ENCODE measurements around the gene PCDH10. TPM values are rescaled to one million over a fixed set of nuclear protein-coding genes. Genes with fewer than 3 reads are reported as not detected.

Gene PCDH10
- total RNA-seq, 1 donor from 2014 or later: not detected

DNA sequence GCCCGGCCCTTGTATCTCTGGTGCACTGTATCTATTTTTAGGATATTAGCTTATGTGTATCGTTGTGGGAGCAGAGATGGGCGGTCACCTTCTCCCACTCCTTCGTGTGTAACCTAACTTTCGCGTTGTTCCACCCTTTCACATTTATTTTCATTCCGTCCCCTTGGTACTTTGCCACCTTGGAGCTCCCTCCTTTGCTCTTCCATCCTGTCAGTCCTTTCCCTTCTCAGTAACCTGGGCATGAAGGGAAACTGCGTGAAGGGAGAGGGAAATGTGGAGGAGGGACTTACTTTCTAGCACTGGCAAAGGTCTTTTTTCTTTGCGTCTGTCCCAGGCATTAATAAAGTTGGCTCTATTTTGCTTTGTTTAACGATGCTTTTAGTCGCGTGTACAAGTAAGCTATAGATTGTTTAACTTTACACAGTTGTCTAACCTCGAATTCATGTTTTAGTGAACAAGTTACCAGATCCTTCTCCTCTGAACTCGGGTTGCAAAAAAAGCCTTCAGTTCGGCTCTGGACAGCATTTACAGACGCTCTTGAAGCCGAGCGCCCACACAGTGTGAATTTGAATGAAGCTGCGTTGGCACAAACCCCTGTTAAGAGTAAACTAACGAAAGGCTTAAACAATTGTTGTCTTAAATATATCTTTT lies 3.9 kb downstream of the PCDH10 start:
- no peak for DNase-seq (ENCODE audit: low spot score)
- intact Hi-C loops (cut with micrococcal nuclease): no loop called here
- H3K4me1 Mint-ChIP-seq (ENCODE audit: low read depth): peaks cover 22% of the 10 kb centered on the region
- H3K27ac Mint-ChIP-seq: peak overlapping the region; percentile 83
- H3K36me3 Mint-ChIP-seq (ENCODE audit: low read depth): no peaks in the 10 kb centered on the region
- no peaks in the 10 kb centered on the region for H3K9me3 Mint-ChIP-seq
- H3K27me3 Mint-ChIP-seq (ENCODE audit: insufficient read depth): peaks cover 40% of the 10 kb centered on the region
- no peak overlapping the region for H3K4me3 Mint-ChIP-seq

DNA sequence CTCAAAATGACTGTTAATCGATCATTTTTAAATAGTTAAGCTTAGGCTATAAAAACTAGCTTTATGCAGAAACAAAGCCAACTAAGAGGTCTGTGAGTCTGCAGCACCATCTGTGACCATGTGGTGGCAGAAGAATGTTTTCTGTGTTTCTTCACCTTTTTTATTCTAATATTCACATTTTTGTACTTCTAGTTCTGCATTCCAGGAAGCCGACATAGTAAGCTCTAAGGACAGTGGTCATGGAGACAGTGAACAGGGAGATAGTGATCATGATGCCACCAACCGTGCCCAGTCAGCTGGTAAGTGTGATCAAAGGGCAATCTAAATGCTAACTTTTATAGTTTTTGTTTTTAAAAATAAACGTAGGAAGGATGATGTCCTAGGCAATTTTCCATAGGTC lies 5.6 kb downstream of the PCDH10 start:
- no peak for DNase-seq (ENCODE audit: low spot score)
- intact Hi-C loops (cut with micrococcal nuclease): no loop called here
- peaks cover 24% of the 10 kb centered on the region for H3K27me3 Mint-ChIP-seq (ENCODE audit: insufficient read depth)
- no peaks in the 10 kb centered on the region for H3K36me3 Mint-ChIP-seq (ENCODE audit: low read depth)
- no peak overlapping the region for H3K27ac Mint-ChIP-seq
- H3K9me3 Mint-ChIP-seq: no peaks in the 10 kb centered on the region
- peaks cover 8% of the 10 kb centered on the region for H3K4me1 Mint-ChIP-seq (ENCODE audit: low read depth)
- no peak overlapping the region for H3K4me3 Mint-ChIP-seq

DNA sequence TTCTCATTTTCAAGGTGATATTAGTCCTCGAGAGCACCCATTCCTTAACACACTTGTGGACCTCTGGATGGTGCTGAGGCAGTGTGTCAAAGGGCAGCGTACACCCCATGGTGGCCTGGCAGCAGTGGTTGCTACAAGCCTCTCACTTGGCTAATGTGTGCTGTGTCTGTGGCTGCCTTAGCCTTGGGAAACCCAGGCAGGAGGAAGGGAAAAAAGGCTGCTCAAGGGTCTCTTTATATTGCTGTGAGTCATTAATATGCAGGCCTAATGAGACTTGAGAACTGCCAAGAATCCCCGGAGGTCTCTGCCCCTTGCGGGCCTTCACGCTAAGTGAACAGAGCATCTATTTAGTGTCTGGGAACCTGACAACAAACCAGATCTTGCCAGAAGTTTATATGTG lies 7.0 kb downstream of the PCDH10 start:
- H3K4me1 Mint-ChIP-seq (ENCODE audit: low read depth): peaks cover 8% of the 10 kb centered on the region
- no peak for DNase-seq (ENCODE audit: low spot score)
- intact Hi-C loops (cut with micrococcal nuclease): no loop called here
- H3K36me3 Mint-ChIP-seq (ENCODE audit: low read depth): no peaks in the 10 kb centered on the region
- H3K9me3 Mint-ChIP-seq: no peaks in the 10 kb centered on the region
- no peak overlapping the region for H3K4me3 Mint-ChIP-seq
- no peak overlapping the region for H3K27ac Mint-ChIP-seq
- peaks cover 15% of the 10 kb centered on the region for H3K27me3 Mint-ChIP-seq (ENCODE audit: insufficient read depth)

DNA sequence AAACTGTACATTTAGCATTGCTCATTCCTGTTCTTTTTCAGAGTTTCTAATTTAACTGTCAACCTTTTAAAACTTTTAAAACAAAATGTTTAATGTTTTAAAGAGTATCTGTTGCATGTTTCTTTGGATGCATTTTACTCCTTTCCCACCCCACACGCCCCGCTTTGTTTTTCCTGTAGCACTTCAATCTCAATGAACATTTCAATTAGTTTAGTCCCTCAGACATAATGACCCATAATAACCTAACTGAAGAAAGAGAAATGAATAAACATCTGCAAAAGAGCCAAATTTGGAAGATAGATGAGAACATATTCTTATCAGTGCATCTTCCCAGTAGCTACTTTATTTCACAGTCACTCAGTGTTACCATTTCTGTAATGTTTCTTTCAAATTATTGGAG lies 7.5 kb downstream of the PCDH10 start:
- H3K4me1 Mint-ChIP-seq (ENCODE audit: low read depth): peaks cover 8% of the 10 kb centered on the region
- no peak overlapping the region for H3K4me3 Mint-ChIP-seq
- H3K27ac Mint-ChIP-seq: no peak overlapping the region
- intact Hi-C loops (cut with micrococcal nuclease): no loop called here
- no peaks in the 10 kb centered on the region for H3K36me3 Mint-ChIP-seq (ENCODE audit: low read depth)
- H3K27me3 Mint-ChIP-seq (ENCODE audit: insufficient read depth): peaks cover 15% of the 10 kb centered on the region
- DNase-seq (ENCODE audit: low spot score): no peak
- H3K9me3 Mint-ChIP-seq: no peaks in the 10 kb centered on the region

DNA sequence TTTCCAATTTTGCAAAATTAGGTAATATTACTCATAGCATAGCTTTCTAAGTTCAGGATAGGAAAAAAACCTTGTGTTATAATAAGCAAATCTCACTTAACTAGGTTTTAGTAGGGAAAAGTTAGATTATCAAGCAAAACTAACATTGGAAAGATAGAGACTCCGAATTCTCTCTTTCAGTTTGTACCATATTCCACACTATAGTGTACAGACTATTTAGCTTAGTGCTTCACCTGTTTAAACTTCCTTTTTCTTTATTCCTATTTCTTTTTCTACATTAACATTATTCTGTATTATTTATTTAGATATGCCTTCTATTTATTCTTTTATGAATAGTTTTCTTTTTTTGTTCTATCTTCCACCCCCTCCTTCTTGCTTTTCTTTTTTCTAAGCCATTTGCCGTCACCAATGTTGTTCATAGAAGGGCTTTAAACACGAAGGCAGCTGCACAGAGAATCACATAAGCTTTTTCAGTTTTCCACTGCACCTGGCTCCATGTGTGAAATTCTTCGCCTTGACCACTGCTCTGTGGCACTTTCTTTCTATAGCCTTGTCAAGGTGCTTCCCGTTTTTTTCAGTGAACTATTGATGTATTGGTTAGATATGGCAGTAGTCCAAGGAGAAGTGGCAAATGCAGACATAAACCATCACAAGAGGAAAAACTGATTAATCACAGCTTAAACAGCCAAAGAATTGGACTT lies 8.5 kb downstream of the PCDH10 start:
- intact Hi-C loops (cut with micrococcal nuclease): no loop called here
- no peak overlapping the region for H3K4me3 Mint-ChIP-seq
- no peaks in the 10 kb centered on the region for H3K36me3 Mint-ChIP-seq (ENCODE audit: low read depth)
- no peak for DNase-seq (ENCODE audit: low spot score)
- H3K9me3 Mint-ChIP-seq: no peaks in the 10 kb centered on the region
- peaks cover 9% of the 10 kb centered on the region for H3K27me3 Mint-ChIP-seq (ENCODE audit: insufficient read depth)
- peaks cover 5% of the 10 kb centered on the region for H3K4me1 Mint-ChIP-seq (ENCODE audit: low read depth)
- no peak overlapping the region for H3K27ac Mint-ChIP-seq

DNA sequence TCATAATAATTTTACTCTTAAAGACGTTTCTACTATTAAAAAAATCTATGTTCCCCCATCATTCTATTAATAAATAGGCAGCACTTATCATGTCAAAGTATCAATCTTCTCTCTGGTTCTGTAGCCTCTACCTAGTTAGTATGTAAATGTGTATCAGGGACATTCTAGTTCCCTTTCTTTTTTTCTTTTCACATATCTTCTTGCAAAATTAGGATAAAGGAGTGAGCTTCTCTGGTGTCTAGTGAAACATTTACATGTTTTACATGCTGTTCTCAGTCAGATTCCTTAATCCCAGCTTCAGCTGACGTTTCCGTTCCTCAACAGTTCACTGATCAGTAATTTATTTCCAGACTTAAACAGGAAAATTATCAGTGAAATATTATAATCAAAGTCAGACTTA lies 11.8 kb downstream of the PCDH10 start:
- no peaks in the 10 kb centered on the region for H3K36me3 Mint-ChIP-seq (ENCODE audit: low read depth)
- intact Hi-C loops (cut with micrococcal nuclease): no loop called here
- H3K4me3 Mint-ChIP-seq: no peak overlapping the region
- H3K4me1 Mint-ChIP-seq (ENCODE audit: low read depth): no peaks in the 10 kb centered on the region
- peaks cover 3% of the 10 kb centered on the region for H3K27me3 Mint-ChIP-seq (ENCODE audit: insufficient read depth)
- no peak overlapping the region for H3K27ac Mint-ChIP-seq
- DNase-seq (ENCODE audit: low spot score): no peak
- no peaks in the 10 kb centered on the region for H3K9me3 Mint-ChIP-seq

DNA sequence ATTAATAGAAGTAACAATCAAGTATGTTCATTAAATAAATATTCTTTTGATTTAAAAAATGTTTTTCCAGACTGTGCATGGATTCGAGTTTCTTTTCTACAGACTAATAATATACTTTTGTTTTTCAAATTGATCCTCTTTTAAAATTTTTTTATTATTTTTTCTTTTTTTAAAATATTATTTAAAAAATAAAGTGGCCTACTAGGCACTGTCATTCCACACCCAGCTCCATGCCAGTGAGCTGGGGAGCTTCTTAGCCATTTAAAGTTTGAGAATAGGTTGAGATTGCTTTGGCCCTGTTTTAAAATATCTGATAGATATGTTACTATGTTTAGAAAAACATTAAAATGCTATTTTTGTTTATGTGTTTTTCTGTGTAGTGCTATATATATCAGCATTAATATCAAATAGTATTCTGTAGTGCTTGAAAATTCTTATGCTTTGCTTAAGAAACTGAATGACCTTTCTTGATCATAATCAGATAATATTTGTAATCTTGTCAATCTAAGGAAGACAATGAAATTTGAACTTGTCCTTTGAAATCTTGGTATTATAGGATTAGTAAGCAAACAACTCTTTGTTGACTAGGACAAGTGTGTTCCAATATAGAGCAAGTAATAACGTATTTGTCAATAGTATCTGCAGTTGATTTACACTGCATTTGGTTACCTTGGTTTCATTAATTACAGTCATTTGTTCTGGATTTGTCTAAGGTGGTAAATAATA lies 12.6 kb downstream of the PCDH10 start:
- no peaks in the 10 kb centered on the region for H3K4me1 Mint-ChIP-seq (ENCODE audit: low read depth)
- H3K4me3 Mint-ChIP-seq: no peak overlapping the region
- H3K27ac Mint-ChIP-seq: no peak overlapping the region
- intact Hi-C loops (cut with micrococcal nuclease): no loop called here
- no peaks in the 10 kb centered on the region for H3K9me3 Mint-ChIP-seq
- no peaks in the 10 kb centered on the region for H3K36me3 Mint-ChIP-seq (ENCODE audit: low read depth)
- peaks cover 3% of the 10 kb centered on the region for H3K27me3 Mint-ChIP-seq (ENCODE audit: insufficient read depth)
- DNase-seq (ENCODE audit: low spot score): no peak

DNA sequence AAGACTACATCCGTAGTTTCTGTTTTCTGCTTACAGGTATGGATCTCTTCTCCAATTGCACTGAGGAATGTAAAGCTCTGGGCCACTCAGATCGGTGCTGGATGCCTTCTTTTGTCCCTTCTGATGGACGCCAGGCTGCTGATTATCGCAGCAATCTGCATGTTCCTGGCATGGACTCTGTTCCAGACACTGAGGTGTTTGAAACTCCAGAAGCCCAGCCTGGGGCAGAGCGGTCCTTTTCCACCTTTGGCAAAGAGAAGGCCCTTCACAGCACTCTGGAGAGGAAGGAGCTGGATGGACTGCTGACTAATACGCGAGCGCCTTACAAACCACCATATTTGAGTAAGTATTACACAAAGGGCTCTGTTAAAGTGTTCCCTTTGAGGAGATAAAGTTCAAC lies 13.8 kb downstream of the PCDH10 start:
- Mint-ChIP-seq H3K4me3 (no peak overlapping the region), H3K27me3 (ENCODE audit: insufficient read depth) (no peaks in the 10 kb centered on the region), H3K4me1 (ENCODE audit: low read depth) (no peaks in the 10 kb centered on the region), H3K9me3 (no peaks in the 10 kb centered on the region), H3K27ac (no peak overlapping the region), H3K36me3 (ENCODE audit: low read depth) (no peaks in the 10 kb centered on the region)
- intact Hi-C loops (cut with micrococcal nuclease): no loop called here
- no peak for DNase-seq (ENCODE audit: low spot score)

DNA sequence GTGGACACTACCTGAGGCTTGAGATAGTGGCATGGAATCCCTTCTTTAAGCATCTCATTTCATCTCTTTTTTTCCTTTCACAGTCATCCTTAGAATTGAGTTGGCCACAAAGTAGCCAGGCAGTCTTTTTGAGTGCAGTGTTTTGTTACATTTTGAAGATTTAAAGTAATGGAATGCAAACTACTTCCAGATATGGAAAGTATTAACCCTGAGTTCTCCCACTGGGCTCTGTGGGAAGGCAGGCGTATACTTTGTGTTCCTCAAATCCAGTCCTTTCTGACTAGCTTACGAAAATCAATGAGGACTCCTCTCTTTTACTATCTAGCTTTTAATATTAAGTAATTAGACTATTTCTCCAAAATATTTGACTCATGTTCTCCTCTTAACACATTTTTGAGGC lies 29.9 kb downstream of the PCDH10 start:
- DNase-seq (ENCODE audit: low spot score): no peak
- no peaks in the 10 kb centered on the region for H3K4me1 Mint-ChIP-seq (ENCODE audit: low read depth)
- H3K27me3 Mint-ChIP-seq (ENCODE audit: insufficient read depth): no peaks in the 10 kb centered on the region
- H3K36me3 Mint-ChIP-seq (ENCODE audit: low read depth): no peaks in the 10 kb centered on the region
- H3K27ac Mint-ChIP-seq: no peak overlapping the region
- no peaks in the 10 kb centered on the region for H3K9me3 Mint-ChIP-seq
- intact Hi-C loops (cut with micrococcal nuclease): no loop called here
- H3K4me3 Mint-ChIP-seq: no peak overlapping the region

DNA sequence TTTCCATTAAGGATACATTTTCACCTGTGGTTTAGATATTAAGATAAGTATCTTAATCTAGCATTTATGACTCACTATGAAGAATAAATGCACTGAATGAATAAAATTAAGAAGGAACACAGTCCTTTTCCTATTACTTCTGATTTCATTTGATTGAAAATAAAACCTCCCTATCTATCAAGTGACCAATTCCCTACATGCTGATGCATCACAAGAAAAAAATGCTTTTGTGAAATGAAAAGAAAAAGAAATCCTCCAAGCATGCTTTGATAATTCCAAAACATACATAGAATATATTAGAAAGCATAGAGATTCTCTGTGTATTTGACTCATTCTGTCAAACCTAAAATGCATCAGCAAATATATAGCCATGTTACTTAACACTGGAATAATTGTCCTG lies 37.1 kb downstream of the PCDH10 start:
- no peak overlapping the region for H3K4me3 Mint-ChIP-seq
- H3K36me3 Mint-ChIP-seq (ENCODE audit: low read depth): no peaks in the 10 kb centered on the region

DNA sequence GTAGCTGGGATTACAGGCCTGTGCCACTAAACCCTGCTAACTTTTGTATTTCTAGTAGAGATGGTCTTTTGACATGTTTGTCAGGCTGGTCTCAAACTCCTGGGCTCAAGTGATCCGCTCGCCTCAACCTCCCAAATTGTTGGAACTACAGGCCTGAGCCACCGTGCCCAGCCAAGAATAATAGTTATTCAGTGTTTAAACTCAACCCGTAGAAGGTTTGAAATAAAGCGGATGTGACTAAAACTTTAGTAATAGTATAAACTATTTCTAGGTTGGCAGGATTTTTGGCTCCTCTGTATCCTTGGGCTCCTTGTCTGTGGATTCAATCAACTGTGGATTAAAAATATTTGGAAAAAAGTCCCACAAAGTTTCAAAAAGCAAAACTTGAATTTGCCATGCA lies 37.8 kb downstream of the PCDH10 start:
- no peak overlapping the region for H3K27ac Mint-ChIP-seq
- H3K27me3 Mint-ChIP-seq (ENCODE audit: insufficient read depth): no peaks in the 10 kb centered on the region
- intact Hi-C loops (cut with micrococcal nuclease): no loop called here
- no peaks in the 10 kb centered on the region for H3K4me1 Mint-ChIP-seq (ENCODE audit: low read depth)
- no peaks in the 10 kb centered on the region for H3K36me3 Mint-ChIP-seq (ENCODE audit: low read depth)
- H3K4me3 Mint-ChIP-seq: no peak overlapping the region
- no peaks in the 10 kb centered on the region for H3K9me3 Mint-ChIP-seq
- no peak for DNase-seq (ENCODE audit: low spot score)

More for the DNA sequence above, 37.1 kb downstream of the PCDH10 start:
- H3K27me3 Mint-ChIP-seq (ENCODE audit: insufficient read depth): no peaks in the 10 kb centered on the region
- H3K9me3 Mint-ChIP-seq: no peaks in the 10 kb centered on the region
- no peak overlapping the region for H3K27ac Mint-ChIP-seq
- intact Hi-C loops (cut with micrococcal nuclease): no loop called here
- DNase-seq (ENCODE audit: low spot score): no peak
- H3K4me1 Mint-ChIP-seq (ENCODE audit: low read depth): no peaks in the 10 kb centered on the region

DNA sequence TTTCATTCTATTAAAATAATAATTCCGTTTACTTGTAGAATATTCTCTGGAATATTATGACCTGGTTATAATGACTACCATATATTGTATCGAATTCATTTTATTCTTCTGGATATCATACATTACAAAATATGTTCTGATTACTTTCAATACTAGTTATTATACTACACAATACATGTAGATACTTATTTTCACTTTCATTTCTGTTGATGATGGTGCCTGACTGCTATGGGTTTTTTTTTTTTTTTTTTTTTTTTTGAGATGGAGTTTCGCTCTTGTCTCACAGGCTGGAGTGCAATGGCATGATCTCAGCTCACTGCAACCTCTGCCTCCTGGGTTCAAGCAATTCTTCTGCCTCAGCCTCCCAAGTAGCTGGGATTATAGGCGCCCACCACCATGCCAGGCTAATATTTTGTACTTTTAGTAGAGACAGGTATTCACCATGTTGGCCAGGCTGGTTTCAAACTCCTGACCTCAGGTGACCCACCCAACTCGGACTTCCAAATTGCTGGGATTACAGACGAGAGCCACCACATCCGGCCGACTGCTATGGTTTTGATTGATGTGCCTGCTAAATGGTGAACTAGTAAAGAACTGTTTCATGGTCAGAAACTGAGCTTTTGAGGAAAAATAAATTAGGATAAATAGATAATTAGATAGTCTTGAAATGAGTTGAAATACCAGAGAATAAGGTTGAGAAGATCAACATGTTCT lies 39.5 kb downstream of the PCDH10 start:
- no peak overlapping the region for H3K27ac Mint-ChIP-seq
- no peak for DNase-seq (ENCODE audit: low spot score)
- intact Hi-C loops (cut with micrococcal nuclease): no loop called here
- no peaks in the 10 kb centered on the region for H3K36me3 Mint-ChIP-seq (ENCODE audit: low read depth)
- H3K4me3 Mint-ChIP-seq: no peak overlapping the region
- no peaks in the 10 kb centered on the region for H3K4me1 Mint-ChIP-seq (ENCODE audit: low read depth)
- H3K27me3 Mint-ChIP-seq (ENCODE audit: insufficient read depth): no peaks in the 10 kb centered on the region
- no peaks in the 10 kb centered on the region for H3K9me3 Mint-ChIP-seq

DNA sequence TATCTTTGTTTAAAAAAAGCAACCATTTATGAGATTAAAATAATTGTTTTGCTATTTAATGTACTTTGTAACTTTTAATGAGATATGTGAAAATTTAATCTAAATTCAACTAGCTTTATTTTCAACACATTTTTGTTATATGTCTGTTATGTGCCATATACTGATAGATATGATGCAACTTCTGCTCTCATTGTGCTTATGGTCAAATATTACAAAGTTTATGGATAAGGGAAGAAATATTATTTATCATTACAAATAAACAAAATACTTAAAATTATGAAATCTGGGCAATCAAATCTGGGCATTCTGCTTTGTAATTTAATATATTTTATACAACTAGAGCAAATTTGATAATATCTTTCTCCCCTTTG lies 40.0 kb downstream of the PCDH10 start:
- no peak for DNase-seq (ENCODE audit: low spot score)
- H3K4me1 Mint-ChIP-seq (ENCODE audit: low read depth): no peaks in the 10 kb centered on the region
- H3K27ac Mint-ChIP-seq: no peak overlapping the region
- H3K9me3 Mint-ChIP-seq: no peaks in the 10 kb centered on the region
- H3K4me3 Mint-ChIP-seq: no peak overlapping the region
- intact Hi-C loops (cut with micrococcal nuclease): no loop called here
- no peaks in the 10 kb centered on the region for H3K36me3 Mint-ChIP-seq (ENCODE audit: low read depth)
- H3K27me3 Mint-ChIP-seq (ENCODE audit: insufficient read depth): no peaks in the 10 kb centered on the region
